AG09309 (cell line): ENCODE measurements around the gene THAP6.

Experiments used
- DNase-seq: peaks from one replicate; pipeline ENCODE4 v3.0.0-alpha.2; 2010; ENCODE audit warnings: low read depth
- H3K4me3 ChIP-seq: 2 replicates; pipeline ENCODE4 v1.5.1; 2011; ENCODE audit warnings: mild to moderate bottlenecking, low read depth, low read length, moderate library complexity; ENCODE audit not compliant: control insufficient read depth
- TF ChIP-seq, protein P1 (sequence below): IDR thresholded peaks from 2 replicates; pipeline ENCODE4 v1.5.1; 2011; ENCODE audit warnings: mild to moderate bottlenecking, low read depth, low read length, inconsistent platforms; ENCODE audit not compliant: insufficient read depth, control insufficient read depth; ENCODE audit errors: missing control alignments

The THAP6 gene

DNA sequence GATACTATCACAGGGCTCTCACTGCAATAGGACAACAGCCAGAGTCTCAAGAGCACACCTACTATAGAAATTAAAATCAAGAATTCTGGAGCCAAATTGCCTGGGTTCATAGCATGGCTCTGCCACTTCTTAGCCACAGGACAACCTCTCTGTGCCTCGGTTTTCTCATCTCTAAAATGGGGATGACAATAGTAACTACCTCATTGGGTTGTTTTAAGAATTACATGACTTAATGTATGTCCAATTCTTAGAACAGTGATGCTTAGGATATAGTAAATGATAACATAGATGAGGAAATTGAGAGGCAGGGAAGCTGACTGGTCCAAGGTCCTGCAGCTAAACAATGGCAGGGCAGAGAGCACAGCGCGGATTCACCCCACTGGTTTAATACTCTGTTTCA, 30.6 kb downstream of the THAP6 start:
- no peak overlapping the region for H3K4me3 ChIP-seq
- TF ChIP-seq, protein P1, sequence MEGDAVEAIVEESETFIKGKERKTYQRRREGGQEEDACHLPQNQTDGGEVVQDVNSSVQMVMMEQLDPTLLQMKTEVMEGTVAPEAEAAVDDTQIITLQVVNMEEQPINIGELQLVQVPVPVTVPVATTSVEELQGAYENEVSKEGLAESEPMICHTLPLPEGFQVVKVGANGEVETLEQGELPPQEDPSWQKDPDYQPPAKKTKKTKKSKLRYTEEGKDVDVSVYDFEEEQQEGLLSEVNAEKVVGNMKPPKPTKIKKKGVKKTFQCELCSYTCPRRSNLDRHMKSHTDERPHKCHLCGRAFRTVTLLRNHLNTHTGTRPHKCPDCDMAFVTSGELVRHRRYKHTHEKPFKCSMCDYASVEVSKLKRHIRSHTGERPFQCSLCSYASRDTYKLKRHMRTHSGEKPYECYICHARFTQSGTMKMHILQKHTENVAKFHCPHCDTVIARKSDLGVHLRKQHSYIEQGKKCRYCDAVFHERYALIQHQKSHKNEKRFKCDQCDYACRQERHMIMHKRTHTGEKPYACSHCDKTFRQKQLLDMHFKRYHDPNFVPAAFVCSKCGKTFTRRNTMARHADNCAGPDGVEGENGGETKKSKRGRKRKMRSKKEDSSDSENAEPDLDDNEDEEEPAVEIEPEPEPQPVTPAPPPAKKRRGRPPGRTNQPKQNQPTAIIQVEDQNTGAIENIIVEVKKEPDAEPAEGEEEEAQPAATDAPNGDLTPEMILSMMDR = no peak
- DNase-seq = no peak

DNA sequence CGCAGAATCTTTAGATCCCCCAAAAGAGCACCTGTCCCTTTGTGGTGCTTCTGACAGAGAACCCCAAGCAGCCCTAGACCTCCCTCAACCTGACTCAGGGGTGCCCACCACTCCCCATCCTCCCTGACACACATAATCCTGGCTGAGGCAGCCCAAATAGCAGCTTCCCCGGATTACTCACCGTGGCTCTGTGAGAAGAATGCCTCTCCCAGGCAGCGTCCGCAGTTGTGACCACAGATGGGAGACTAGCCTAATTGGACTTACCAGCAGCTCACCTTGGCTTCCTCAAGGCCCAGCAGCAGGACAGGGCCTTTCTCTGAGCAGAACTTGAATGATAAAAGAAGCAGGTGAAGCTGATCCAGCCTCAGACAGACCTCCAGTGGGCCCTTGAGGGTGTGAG, 31.3 kb downstream of the THAP6 start:
- TF ChIP-seq, protein P1 = no peak
- no peak overlapping the region for H3K4me3 ChIP-seq
- peak; percentile 13 for DNase-seq

DNA sequence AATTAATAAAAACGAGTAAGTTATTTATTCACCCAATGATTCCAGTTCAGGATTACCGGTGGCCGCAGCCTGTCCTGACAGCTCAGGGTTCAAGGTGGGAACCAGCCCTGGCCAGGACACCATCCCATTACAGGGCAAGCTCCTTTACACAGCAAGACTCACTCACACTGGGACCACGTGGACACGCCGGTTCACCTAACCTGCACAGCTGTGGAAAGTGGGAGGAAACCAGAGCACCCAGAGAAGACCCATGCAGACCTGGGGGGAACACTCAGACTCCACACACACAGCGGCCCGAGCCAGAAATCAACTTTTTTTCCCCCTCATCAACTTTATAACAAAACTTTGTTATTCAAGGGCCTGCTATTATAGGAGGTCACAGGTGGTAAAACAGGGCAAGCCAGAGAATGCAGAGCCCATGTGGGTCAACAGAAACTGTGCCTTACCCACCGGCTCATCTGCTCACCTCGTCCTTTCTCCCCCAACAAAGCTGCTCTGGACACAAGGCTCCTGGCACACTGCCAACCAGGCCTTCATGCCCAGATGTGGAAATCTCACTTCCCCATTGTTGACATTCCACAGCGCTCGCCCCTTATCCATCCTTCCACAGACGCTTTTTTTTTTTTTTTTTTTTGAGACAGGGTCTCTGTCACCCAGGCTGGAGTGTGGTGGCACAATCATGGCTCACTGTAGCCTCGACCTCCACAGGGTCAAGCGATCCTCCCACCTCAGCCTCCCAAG, 33.5 kb downstream of the THAP6 start:
- TF ChIP-seq, protein P1 = no peak
- no peak for DNase-seq
- H3K4me3 ChIP-seq = no peak overlapping the region

DNA sequence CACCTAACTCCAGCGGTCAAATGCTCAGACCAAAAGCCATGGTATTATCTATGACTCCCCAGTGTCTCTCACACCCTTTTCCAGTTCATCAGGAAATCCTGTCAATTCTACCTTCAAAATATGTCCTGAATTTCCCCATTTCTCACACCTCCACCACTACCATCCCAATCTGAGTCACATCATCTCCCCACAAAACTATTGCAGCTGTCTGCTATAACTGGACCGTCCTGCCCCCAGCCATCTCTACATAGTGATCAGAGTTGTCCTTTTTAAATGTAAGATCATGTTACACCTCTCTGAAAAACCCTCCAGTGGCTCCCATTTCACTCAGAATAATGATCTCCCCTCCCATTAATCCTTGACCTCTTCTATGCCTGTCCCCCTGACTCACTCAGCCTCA, 34.7 kb downstream of the THAP6 start:
- TF ChIP-seq, protein P1 = no peak
- DNase-seq = no peak

DNA sequence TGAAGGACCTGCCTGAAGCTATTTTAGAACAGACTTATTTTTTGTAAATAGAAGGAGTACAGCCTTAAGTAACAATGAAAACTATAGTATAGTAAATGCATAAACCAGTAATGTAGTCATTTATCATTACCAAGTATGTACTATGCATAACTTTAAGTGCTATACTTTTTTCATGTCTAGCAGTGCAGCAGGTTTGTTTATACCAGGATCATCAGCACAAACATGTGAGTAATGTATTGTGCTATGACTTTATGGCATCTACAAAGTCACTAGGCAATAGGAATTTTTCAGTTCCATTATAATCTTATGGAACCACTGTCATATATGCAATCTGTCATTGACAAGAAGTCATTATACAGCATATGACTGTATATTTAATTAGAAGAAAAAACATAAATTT, 38.2 kb downstream of the THAP6 start:
- H3K4me3 ChIP-seq = no peak overlapping the region
- TF ChIP-seq, protein P1 = no peak
- no peak for DNase-seq

More for the DNA sequence above, 34.7 kb downstream of the THAP6 start:
- no peak overlapping the region for H3K4me3 ChIP-seq

DNA sequence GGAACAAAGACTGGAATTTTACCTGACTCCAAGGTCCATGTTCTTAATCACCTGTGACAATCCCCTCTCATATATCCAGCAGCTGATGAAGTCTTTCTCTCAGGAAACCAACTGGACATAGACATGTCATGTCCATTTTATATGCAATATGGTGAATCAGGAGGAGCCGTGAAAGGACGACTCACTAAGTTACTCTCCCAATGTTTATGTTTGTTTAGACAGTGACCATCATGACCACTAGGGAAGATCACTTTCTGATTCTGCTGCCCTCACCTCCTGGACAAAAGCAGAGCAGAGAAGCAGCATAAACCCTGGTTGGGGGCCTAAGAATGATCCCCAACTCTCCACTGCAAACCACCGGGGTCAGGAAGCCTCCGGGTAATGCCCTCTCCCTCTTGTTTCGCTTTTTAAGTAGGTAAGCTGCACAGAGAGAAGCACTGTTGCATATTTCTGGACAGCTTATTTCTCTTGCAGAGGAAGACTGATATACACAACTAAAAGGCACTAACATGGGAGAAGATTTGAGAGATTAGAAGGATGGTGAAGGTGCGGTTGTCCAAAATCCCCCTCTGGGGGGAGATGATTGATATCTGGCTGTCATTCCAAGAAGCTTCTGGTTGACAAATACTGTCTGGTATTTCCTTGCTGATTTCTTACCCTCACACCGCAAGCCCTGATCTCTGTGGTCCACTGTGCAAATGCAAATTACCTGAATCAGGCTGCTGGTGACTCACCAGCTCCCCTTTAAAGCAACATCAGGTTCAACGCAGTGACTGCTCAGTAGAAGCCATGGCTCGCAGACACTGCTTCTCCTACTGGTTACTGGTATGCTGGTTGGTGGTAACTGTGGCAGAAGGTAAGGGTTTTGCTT, 41.3 kb downstream of the THAP6 start, which contains the start of gene ODAPH:
TSS of gene ODAPH (plus strand) at position 773 of the 871 bp plus-strand sequence. CDS start at position 790, 17 bp downstream.
- TF ChIP-seq, protein P1 = no peak
- no peak for DNase-seq
- H3K4me3 ChIP-seq = no peak within 1 kb of the TSS
